Ramos (cell line): ENCODE data around the gene ELF1.
"Not testable (repeated sequence)": the region's sequence is repeated elsewhere in the genome, so short reads cannot be mapped to it uniquely, and the experiment has no call there.

ENCODE experiments used
- in situ Hi-C: fragments of 300-500 bp; cut with MboI; formaldehyde crosslinking; loops from one replicate; pipeline ENCODE4 v1.14.3; 2022; ENCODE audit warnings: low sequenced_read_pairs; ENCODE audit not compliant: unreplicated experiment

The ELF1 gene

GRCh38 chr13:40961826-40962225, 57.3 kb downstream of the ELF1 start:
- in situ Hi-C loops = no loop called here

GRCh38 chr13:40961214-40961613, 57.9 kb downstream of the ELF1 start:
- in situ Hi-C loops = no loop called here

GRCh38 chr13:40960716-40961115, 58.4 kb downstream of the ELF1 start:
- in situ Hi-C loops = no loop called here

GRCh38 chr13:40958655-40959054, 60.5 kb downstream of the ELF1 start:
- in situ Hi-C loops = no loop called here

- in situ Hi-C loops = no loop called here
Observed at GRCh38 chr13:40946485-40946884, 72.6 kb downstream of the ELF1 start.

- in situ Hi-C loops = no loop called here
Observed at GRCh38 chr13:40943073-40943472, 76.0 kb downstream of the ELF1 start.

- in situ Hi-C loops = no loop called here
Observed at GRCh38 chr13:40941581-40941980, 77.5 kb downstream of the ELF1 start.

- in situ Hi-C loops = no loop called here
Observed at GRCh38 chr13:40940841-40941240, 78.3 kb downstream of the ELF1 start.

GRCh38 chr13:40933508-40934204, 85.5 kb downstream of the ELF1 start:
- in situ Hi-C loops = no loop called here

- in situ Hi-C loops = no loop called here
Observed at GRCh38 chr13:40932252-40932651, 86.9 kb downstream of the ELF1 start.

- in situ Hi-C loops = no loop called here
Observed at GRCh38 chr13:40931719-40932118, 87.4 kb downstream of the ELF1 start.

GRCh38 chr13:40929883-40930282, 89.2 kb downstream of the ELF1 start:
- in situ Hi-C loops = not testable (repeated sequence)

- in situ Hi-C loops = no loop called here
Observed at GRCh38 chr13:40928980-40929379, 90.1 kb downstream of the ELF1 start.

- in situ Hi-C loops = no loop called here
Observed at GRCh38 chr13:40927929-40928328, 91.2 kb downstream of the ELF1 start.

GRCh38 chr13:40923867-40924266, 95.2 kb downstream of the ELF1 start:
- in situ Hi-C loops = no loop called here

- in situ Hi-C loops = no loop called here
Observed at GRCh38 chr13:40922437-40923040, 96.6 kb downstream of the ELF1 start.

GRCh38 chr13:40920826-40921225, 98.3 kb downstream of the ELF1 start:
- in situ Hi-C loops = no loop called here

- in situ Hi-C loops = not testable (repeated sequence)
Observed at GRCh38 chr13:40919901-40920300, 99.2 kb downstream of the ELF1 start.

GRCh38 chr13:40916207-40916998, 102.7 kb downstream of the ELF1 start:
- in situ Hi-C loops = no loop called here

GRCh38 chr13:40914863-40915262, 104.3 kb downstream of the ELF1 start:
- in situ Hi-C loops = not testable (repeated sequence)

GRCh38 chr13:40911341-40911740, 107.8 kb downstream of the ELF1 start:
- in situ Hi-C loops = no loop called here
